Amniotic stem cell (primary cell): Measurements from ENCODE around the gene MCM6.
A peak's percentile ranks its signal among the peaks of the same experiment; 100 is the strongest.

Source experiments
- DNase-seq: peaks from one replicate; lab custom pipeline; 2025; lab: John Stamatoyannopoulos, UW

MCM6 gene

GRCh38 chr2:135863233-135863632 lies 13.0 kb downstream of the MCM6 start:
- DNase-seq: no peak

- no peak for DNase-seq
Observed at GRCh38 chr2:135862718-135863117, 13.5 kb downstream of the MCM6 start.

DNA sequence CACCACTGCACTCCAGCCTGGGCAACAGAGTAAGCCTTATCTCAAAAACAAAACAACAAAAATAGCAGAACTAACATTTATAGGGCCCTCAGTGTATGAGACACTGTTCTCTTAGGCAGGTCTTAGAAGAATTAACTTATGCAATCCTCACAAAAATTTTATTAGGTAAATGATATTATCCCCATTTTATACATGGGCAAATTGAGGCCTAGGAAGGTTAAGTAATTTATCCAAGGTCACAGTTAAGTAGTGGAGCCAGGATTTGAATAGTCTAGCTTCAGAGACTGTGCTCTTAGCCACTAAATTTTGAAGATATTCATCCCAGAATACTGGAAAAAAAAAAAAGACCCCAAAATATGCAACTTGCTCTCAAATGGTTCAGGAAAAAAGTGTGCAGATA lies 22.8 kb downstream of the MCM6 start:
- no peak for DNase-seq

GRCh38 chr2:135851858-135852257 lies 24.4 kb downstream of the MCM6 start:
- DNase-seq: no peak

- DNase-seq: no peak
Observed at GRCh38 chr2:135850892-135851668, 25.2 kb downstream of the MCM6 start.

DNA sequence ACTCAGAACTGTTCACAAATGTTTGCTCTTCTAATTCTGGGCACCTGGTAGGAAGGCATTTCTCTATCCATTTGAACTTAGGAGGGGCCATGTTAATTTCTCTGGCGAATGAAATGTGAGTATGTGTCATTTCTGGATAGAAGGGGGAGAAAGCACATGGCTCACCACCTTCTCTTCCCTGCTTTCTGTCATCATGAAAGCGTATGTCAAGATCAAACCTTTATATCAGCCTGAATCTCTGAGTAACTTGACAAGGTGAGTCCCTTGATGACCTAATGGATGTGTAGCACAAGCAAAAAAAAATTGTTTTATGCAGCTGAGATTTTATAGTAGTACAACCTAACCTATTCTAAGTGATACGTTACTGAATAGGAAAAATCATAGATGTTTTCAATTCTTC lies 27.2 kb downstream of the MCM6 start:
- DNase-seq: no peak

- DNase-seq: no peak
Observed at GRCh38 chr2:135845997-135846396, 30.2 kb downstream of the MCM6 start.

GRCh38 chr2:135845257-135845656 lies 31.0 kb downstream of the MCM6 start:
- DNase-seq: no peak

GRCh38 chr2:135844301-135844895 lies 31.8 kb downstream of the MCM6 start:
- DNase-seq: no peak

DNA sequence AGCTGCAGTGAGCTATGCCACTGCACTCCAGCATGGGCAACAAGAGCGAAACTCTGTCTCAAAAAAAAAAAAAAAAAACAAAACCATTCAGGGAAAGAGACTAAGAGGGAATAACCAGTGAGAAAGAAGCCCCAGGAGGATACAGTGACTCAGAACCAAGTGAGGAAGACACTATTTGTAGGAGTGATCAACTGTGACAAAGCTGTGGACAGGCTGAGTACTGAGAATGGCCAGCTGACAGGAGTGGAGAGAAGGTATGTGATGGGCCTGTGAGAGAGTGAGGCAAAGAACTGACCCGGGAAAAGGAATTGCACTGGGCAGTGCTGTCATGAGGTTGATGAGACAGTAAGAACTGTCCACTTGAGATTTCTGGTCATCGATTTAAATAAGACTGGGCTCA lies 32.6 kb downstream of the MCM6 start:
- DNase-seq: no peak

- no peak for DNase-seq
Observed at GRCh38 chr2:135840601-135841000, 35.6 kb downstream of the MCM6 start.

GRCh38 chr2:135839713-135840112 lies 36.5 kb downstream of the MCM6 start:
- DNase-seq: peak; percentile 49

DNA sequence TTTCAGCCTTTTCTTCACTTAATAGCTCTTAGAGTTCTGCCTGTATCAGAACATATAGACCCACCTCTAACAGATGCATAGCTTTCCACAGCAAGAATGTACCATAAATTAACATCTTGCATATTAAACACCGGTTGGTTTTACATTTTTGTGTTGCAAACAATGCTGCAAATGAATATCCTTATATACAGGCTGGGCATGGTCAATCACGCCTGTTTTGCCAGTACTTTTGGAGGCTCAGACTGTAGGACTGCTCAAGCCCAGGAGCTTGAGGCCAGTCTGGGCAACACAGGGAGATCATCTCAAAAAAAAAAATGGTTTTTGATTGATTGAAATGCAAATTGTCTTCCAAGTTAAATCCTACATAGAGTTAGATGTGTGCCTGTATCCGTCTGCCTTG lies 37.7 kb downstream of the MCM6 start:
- DNase-seq: no peak

DNA sequence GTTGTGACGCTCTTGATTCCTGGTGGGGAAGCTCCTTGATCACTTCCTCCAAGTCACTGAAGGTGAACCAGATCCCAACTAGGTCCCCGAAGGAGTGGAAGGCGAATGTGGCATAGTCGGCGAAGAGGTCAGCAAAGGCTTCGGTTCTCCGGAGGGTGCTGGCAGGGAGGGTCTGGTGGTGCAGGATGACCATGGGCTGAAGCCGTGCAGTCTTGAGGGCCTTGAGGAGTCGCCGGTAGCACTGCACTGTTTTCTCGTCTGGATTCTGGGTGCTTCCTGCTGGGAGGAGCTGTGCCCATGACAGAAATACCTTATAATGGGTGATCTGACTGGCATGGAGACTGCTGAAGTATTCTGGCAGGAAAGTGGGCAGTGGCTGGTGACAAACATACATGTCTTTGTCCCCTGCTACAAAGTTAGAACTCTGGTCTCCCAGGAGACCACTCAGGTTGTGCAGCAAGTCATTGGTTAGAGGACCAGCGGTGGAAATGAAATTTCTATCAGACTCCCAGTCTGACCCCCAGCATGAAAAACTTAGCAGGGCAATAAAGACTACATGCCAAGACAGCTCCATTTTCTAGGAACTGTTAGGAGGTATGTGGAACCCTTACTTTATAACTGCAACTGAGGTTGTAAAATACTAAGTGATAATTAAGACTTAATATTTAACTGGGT lies 39.5 kb downstream of the MCM6 start, which contains the start of gene LCT:
LCT (minus strand) TSS at position 589 of the 675 bp plus-strand sequence; CDS start at position 574, 15 bp downstream.
- DNase-seq: no peak

- DNase-seq: no peak
Observed at GRCh38 chr2:135832891-135833290, 43.4 kb downstream of the MCM6 start.

DNA sequence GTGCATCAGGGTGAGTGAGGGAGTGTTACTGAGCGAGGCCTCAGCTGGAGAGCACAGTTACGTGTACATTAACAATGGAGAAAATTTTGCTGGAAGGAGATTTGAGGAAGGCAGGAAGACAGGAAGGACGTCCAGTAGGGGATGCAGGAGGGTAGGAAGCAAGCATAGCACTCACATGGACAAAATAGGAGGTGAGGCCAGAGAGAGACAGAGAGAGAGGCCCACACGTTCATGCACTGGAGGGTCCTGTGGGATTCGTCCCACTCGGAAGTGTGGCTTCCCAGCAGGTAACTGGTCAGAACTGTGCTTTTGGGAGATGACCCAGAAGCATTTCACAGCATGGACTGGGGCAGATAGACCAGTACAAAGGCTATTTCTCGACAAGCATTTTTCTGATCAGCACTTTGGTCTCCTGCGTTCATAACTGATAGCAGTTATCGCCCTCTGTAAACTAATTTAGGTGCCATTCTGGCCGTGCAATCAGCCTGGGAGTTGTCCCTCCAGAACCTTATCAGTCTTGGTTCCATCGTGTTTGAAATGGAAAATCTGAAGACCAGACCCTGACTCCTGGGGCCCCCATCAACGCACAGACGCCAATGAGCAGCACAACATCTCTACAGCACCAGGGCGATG lies 44.9 kb downstream of the MCM6 start:
- DNase-seq: no peak

DNA sequence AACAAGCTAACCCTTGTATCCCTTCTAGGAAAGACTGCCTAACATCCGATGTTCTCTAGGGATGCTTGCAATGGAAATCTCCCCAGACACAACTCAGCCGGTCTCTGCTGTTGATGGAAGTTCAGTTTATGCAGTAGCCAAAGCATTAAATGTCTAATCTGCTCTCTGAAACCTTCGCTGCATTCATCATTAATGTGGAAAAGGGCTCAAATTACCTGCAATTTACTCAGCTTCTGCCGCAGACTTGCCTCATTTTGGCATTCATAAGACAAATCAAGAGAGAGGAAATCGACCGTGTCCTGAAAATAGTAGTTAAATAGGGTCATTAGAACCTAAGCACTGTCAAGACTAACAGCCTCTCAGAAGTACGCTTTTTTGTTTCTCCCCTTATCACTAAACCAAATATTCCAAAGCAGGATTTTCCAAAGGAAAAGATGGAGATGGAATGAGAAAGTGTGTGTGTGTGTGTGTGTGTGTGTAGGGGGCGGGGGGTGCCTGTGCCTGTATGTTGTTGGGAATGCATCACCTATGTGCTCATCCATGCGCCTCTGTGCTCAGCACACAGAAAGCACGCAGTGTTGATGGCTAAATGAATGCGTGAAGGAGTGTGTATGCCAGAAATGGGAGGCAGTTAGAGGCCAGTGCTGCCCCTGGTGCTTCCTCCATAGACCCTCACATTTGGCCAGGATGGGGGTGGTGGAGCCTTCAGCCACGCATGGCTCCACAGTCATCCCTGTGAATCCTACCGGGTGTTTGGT lies 46.7 kb downstream of the MCM6 start:
- DNase-seq: no peak

DNA sequence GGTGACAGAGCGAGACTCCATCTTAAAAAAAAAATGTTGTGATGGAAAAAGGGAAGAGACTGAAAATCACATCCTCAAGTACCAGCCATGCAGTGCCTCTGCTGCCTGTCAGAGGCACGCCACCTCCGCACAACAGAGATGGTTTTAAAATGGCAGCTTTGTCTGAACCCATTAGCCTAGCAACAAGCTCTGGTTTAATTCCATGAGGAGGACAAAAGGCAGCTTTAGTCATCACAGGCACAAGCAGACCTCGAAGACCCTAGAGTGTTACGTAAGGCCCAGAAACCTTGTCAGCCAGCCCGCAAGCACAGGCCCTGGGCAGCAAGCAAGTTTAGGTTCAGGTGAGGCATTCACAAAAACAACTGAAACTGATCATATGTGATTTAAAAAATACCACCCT lies 49.7 kb downstream of the MCM6 start:
- DNase-seq: no peak

GRCh38 chr2:135825550-135826176 lies 50.6 kb downstream of the MCM6 start:
- no peak for DNase-seq

DNA sequence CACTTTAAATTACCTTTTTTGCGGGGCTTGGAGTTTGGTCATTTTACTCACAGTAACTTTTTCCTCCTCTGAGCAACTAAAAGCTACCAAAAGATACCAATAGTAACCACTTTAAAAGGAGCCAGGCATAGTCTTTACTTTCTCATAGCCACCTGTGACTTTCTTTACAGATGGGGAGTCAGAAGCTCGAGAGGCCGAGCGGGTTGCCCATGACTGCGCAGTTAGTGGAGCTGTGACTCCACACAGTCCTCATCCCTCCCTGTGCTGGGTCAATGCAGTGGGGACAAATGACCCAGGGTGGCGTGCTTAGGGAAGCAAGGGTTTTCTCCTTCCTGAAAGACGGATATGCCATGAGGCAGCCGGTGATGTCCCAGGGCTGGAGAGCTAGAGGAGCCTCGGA lies 51.1 kb downstream of the MCM6 start:
- DNase-seq: no peak

DNA sequence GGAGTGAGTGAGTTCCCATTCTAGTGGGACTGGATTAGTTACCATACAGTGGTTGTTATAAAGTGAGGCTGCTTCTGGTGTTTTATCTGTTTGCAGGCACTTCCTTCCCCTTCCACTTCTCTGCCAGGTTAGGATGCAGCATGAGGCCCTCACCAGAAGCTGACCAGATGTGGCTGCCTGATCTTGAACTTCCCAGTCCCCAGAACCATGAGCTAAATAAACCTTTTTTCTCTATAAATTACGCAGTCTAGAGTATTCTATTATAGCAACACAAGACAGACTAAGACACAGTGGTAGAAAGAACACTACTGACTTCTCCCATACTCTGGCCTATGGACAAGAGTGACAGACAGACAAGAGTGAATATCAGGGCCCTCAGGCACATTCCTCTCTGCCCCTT lies 53.4 kb downstream of the MCM6 start:
- no peak for DNase-seq

DNA sequence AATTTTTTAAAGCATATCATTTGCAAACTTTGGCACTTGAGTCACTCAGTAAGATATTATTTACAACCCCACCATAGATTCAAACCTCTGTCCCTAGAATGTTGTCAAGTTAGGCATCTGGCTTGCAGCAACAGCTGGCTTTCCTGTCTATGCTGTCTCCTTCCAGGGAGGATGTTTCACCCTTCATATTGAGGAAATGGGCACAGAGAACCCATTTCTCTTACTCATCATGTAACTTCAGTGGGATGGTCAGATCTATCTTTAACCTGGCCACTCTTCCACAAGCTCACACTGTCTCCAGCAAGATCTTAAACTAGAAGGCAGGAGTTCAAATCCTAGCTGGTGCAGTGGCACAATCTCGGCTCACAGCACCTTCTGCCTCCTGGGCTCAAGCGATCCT lies 55.1 kb downstream of the MCM6 start:
- no peak for DNase-seq
